Gastrocnemius medialis (tissue), 4 donors: ENCODE measurements around the gene PTPRJ.
"Not testable (repeated sequence)": the region's sequence is repeated elsewhere in the genome, so short reads cannot be mapped to it uniquely, and the experiment has no call there.

Experiments
- CTCF ChIP-seq, 5 experiments: fragments of 450-650 bp in 3 of 5; fragments of 200-600 bp in 2 of 5; sonication (generic) in 2 of 5; IDR thresholded peaks in 4 of 5; conservative IDR thresholded peaks in 1 of 5; 1 replicate in 4 of 5; 2 replicates in 1 of 5; pipeline ENCODE4 v1.5.1; 2016 to 2019; ENCODE audit warnings: antibody characterized with exemption in 5 of 5, mild to moderate bottlenecking in 3 of 5, moderate library complexity in 3 of 5
- POLR2A ChIP-seq, 2 donors: fragments of 450-650 bp; IDR thresholded peaks; one replicate each; pipeline ENCODE4 v1.6.1; 2017; ENCODE audit warnings: antibody characterized with exemption in 2 of 2, mild to moderate bottlenecking in 2 of 2, moderate library complexity in 2 of 2

- not testable (repeated sequence) for TF ChIP-seq CTCF (IDR thresholded peaks at IDR 0.05 in 4 of 5, conservative IDR thresholded peaks at IDR 0.05 in 1 of 5); POLR2A (IDR thresholded peaks at IDR 0.05)
Measured at GRCh38 chr11:48190906-48191654, 210.7 kb downstream of the PTPRJ start.
